ENCODE data around the gene CARD11.
A peak's percentile ranks its signal among the peaks of the same experiment; 100 is the strongest.
"Not testable (repeated sequence)": the region's sequence is repeated elsewhere in the genome, so short reads cannot be mapped to it uniquely, and the experiment has no call there.

The CARD11 gene

DNA sequence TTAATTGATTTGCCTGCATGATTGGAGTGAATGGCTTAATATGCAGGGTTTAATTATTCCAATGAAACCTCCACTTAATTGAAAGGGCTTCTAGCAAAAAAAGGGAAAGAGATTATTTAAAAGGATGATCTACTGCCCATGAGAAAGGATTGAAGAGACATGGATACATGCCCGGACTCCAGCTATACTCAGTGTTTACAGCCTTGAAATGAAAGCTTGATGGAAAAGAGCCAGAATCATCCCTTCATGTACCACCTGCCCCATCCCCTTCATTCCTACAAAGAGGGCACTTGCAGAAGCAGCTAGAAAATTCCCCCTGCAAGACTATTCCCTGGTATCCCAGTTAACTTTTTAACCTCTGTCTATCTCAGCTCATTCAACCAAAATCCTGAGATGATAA, 78.4 kb downstream of the CARD11 start:
- no peak for DNase-seq (ENCODE audit: low read depth in 3 of 3)

DNA sequence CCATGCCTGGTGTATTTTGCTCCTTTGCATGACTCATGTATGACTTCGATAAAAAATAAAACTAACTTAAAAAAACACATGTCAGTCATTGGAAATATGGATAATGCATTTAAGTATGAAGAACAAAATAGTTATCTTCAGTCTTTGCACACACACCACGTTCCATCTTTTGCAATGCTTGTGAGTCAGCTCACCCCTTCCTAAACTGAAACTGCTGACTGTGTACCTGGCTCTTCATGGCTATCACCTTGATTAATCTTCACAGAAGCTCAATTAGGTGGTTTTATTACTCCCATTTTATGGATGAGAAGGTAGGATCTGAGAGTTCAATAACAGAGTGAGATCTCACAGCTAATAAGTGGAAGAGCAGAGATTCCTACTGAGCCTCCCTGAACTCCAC, 79.5 kb downstream of the CARD11 start:
- no peak for DNase-seq (ENCODE audit: low read depth in 3 of 3)

- no peak for DNase-seq (ENCODE audit: low read depth in 3 of 3)
These were observed 80.8 kb downstream of the CARD11 start for GRCh38 chr7:2962865-2963264.

DNA sequence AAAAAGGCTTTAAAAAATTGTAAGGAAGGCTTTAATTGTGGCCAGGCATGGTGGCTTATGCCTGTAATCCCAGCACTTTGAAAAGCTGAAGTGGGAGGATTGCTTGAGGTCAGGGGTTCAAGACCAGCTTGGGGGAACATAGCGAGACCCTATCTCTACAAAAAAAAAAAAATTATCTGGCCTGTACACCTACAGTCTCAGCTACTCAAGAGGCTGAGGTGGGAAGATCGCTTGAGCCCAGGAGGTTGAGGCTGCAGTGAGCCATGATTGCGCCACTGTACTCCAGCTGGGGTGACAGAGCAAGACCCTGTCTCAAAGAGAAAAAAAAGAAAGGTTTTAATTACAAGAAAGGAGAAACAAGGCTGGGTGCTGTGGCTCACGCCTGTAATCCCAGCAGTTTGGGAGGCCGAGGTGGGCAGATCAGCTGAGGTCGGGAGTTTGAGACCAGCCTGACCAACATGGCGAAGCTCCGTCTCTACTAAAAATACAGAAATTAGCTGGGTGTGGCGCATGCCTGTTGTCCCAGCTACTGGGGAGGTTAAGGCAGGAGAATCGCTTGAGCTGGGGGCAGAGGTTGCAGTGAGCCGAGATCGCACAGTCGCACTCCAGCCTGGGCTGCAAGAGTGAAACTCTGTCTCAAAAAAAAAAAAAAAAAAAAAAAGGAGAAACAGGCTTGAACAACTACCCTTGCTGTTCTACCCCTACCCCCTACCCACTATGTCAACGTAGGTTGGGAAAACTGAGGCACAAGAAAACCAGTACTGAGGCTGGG, 83.7 kb downstream of the CARD11 start:
- DNase-seq (ENCODE audit: low read depth in 3 of 3), result no peak

- no peak for DNase-seq (ENCODE audit: low read depth in 3 of 3)
These were observed 84.5 kb downstream of the CARD11 start for GRCh38 chr7:2959103-2959680.

GRCh38 chr7:2958416-2959102, 85.1 kb downstream of the CARD11 start:
- DNase-seq (ENCODE audit: low read depth in 3 of 3), result no peak

GRCh38 chr7:2957369-2957727, 86.3 kb downstream of the CARD11 start:
- DNase-seq (ENCODE audit: low read depth in 3 of 3), result not testable (repeated sequence)

DNA sequence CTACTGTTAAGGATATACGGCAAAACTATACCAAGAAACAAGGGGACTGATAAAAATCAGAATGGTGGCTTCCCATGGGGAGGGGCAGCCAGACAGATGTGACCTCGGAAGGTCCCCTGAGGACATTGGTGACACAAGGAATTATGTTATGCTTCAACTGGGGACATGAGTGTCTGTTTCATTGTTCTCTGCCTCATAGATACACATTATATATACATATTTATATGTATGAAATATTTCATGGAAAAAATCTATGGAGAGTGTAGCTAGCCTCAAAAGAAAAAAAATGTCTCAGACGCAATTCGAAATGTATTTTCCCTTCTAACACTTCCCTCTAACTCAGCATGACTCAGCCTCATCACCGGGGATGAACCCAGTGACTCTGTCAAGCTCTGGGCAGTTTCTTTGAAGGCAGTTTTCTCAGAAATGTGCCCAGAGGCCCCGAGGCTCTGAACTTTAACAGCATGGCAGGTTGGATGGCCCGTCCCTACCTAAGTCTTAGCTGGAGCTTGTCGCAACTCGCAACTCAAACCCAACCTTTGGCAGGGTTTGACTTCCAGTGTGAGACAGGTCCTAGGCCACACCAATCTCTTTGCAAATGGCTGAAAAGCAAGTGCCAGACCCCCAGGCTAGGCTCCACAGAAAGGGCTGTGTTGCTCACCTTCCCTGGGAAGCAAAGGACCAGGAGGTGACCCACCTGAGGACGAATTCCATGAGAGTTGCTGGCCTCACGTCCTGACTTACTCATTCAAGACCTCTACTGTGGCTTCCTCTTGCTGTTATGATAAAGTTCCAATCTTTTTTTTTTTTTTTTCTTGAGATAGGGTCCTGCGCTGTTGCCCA, 86.9 kb downstream of the CARD11 start:
- peak; percentile 34 to 47 (median 45) for DNase-seq (ENCODE audit: low read depth in 3 of 3)

GRCh38 chr7:2956076-2956475, 87.6 kb downstream of the CARD11 start:
- no peak for DNase-seq (ENCODE audit: low read depth in 3 of 3)

- no peak for DNase-seq (ENCODE audit: low read depth in 3 of 3)
These were observed 88.4 kb downstream of the CARD11 start for GRCh38 chr7:2955269-2955668.

GRCh38 chr7:2954433-2954853, 89.2 kb downstream of the CARD11 start:
- DNase-seq (ENCODE audit: low read depth in 3 of 3), result no peak

DNA sequence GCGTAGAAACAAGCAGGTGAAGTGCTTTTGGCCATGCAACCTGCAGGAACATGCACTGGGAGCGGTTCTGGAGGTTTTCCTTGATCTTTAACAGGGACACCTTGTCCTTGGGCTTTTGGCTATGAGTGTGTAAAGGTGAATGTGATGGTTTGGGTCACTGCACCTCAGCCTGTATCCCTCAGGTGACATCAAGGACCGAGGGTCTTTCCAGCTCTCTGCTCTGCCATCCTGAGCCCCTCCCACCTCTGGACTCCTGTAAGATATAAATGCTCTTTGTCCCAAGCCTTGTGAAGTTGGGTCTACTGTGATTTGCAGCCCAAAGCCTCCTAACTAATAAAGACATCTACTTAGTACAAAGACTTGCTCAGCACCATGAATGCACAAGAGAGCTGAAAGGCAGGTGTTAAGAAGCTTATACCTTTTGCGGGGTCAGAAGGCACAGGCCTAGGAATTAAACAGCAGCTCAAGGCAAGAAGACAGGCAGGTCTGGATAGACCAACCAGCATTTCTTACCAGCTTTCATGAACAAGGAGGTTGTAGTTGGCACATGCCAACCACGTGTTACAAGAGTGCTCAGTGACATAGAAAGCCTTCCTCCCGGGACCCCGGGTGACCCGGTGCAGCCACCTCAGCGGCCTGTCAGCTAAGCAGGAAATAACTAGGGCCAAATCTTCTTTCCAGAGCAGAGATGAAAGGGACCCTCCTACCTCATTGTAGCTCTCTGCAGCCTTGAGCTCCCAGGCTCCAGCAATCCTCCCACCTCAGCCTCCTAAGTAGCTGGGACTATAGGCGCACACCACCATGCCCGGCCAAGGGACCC, 89.9 kb downstream of the CARD11 start:
- no peak for DNase-seq (ENCODE audit: low read depth in 3 of 3)

- DNase-seq (ENCODE audit: low read depth in 3 of 3), result no peak
These were observed 90.6 kb downstream of the CARD11 start for GRCh38 chr7:2953099-2953498.

GRCh38 chr7:2952316-2952715, 91.4 kb downstream of the CARD11 start:
- DNase-seq (ENCODE audit: low read depth in 3 of 3), result no peak

GRCh38 chr7:2950578-2950977, 93.1 kb downstream of the CARD11 start:
- no peak for DNase-seq (ENCODE audit: low read depth in 3 of 3)

GRCh38 chr7:2948749-2949148, 94.9 kb downstream of the CARD11 start:
- DNase-seq (ENCODE audit: low read depth in 3 of 3), result no peak

DNA sequence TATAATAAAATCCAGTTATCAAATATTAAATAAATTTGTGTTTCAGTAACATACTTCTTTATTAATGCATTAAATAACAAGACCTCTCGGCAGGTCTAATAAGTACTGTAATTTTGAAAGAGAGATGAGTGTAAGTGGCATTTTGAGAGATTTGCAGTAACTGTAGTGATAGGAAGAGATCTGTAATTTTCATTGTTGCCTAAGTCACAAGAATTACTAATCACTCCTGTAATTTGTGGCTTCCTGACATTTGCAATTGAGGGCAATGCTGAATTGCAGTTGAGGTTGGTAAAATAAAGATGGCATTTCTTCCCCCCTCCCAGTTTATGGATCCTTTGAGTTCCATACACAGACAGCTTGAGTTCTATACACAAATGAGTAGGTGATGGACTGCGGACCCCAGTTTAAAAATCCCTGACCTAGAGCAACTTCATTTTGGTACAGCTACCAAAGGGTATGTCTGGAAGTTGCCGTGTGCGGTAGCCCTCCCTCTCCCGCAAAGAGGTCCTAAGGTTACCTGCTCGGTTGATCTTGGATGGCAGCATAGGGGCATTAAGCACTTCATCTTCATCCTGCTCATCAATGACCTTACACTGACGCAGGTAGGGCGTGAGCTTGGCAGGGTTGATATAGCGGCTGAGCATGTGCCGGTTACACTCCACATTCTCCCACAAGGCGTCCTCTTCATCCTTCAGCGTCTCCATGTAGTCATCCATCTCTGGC, 96.4 kb downstream of the CARD11 start:
- DNase-seq (ENCODE audit: low read depth in 3 of 3), result no peak

- DNase-seq (ENCODE audit: low read depth in 3 of 3), result no peak
These were observed 98.5 kb downstream of the CARD11 start for GRCh38 chr7:2945171-2945570.

DNA sequence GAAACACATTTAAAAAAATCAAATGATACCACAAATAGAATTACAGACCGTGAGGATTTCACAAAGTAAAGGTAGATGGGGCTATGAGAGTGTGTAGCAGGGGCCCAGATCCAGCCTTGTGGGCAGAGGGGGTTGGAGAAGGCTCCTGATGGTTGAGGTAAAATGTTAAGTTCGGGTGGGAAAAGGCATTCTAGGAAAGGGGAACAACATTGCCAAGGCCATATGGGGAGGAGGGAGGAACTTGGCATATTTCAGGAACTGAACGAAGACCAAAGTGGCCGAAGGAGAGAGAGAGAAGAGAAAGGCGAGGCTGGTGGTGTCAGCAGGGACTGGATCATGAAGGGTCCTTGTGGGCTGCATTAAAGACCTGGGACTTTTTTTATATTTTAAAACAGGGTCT, 98.9 kb downstream of the CARD11 start:
- DNase-seq (ENCODE audit: low read depth in 3 of 3), result no peak

DNA sequence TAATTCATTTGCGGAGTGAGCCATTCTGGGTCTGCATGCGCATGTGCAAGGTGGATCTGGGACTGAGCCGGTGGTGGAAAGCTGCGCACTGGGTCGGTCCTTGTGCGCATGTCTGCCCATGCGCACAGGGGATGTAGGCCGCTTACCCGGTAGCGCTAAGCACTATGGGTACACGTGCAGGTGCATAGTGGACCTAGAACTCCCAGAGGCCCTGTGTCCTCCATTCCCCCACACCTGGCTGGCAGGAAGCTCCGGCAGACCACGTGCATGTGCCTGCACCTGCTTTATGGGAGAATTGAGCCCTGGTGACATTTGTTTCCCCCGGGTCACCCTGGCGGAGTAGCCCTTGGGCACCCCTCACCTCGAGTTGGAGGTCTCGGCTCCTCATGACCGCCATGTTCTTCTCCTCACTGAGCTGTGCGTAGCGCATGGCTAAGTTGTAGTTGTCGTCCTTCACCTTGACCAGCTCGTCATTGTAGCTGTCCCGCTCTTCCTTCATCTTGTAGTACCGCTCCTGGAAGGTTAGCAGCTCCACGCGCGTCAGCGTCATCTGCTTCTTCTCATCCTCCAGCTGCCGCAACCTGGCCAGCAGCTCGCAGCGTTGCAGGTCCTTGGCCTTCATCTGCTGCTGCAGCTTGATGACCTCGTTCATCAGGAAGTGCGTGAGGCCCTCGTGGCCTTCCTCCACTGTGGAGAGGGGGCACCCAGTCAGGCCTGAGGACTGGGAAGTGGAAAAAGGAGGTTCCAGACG, 99.6 kb downstream of the CARD11 start:
- DNase-seq (ENCODE audit: low read depth in 3 of 3), result no peak
